GM23338 (cell line): ENCODE measurements around the gene OR52E1. TPM values are rescaled to one million over a fixed set of nuclear protein-coding genes. Genes with fewer than 3 reads are reported as not detected.

Experiments used
- ATAC-seq: fragments of 200-7000 bp; cut with Tn5 transposase; 3 replicates; pipeline ENCODE4 v1.9.1; 2020
- DNase-seq: peaks from one replicate; pipeline ENCODE4 v3.0.0-alpha.2; 2015; ENCODE audit warnings: low spot score
- H2AFZ ChIP-seq: fragments of 200-600 bp; sonication (generic); 2 replicates; pipeline ENCODE4 v1.8.0; 2016; ENCODE audit warnings: antibody characterized with exemption, mild to moderate bottlenecking, moderate library complexity
- H3F3A ChIP-seq: fragments of 200-600 bp; sonication (generic); replicated peaks from 2 replicates; pipeline ENCODE4 v1.8.0; 2017; ENCODE audit warnings: antibody characterized with exemption, mixed run types, low read depth
- H3K27ac ChIP-seq: fragments of 200-600 bp; sonication (generic); 2 replicates; pipeline ENCODE4 v1.6.1; 2016; ENCODE audit warnings: low read depth
- H3K27me3 ChIP-seq: fragments of 200-600 bp; sonication (generic); 2 replicates; pipeline ENCODE4 v1.8.0; 2016; ENCODE audit warnings: mild to moderate bottlenecking, mixed run types, moderate library complexity; ENCODE audit not compliant: insufficient read depth
- H3K36me3 ChIP-seq: fragments of 200-600 bp; sonication (generic); 2 replicates; pipeline ENCODE4 v1.8.0; 2016; ENCODE audit warnings: mild to moderate bottlenecking; ENCODE audit not compliant: insufficient read depth
- H3K4me1 ChIP-seq: fragments of 200-600 bp; sonication (generic); 2 replicates; pipeline ENCODE4 v1.8.0; 2016; ENCODE audit warnings: mild to moderate bottlenecking, moderate library complexity; ENCODE audit not compliant: insufficient read depth
- H3K4me2 ChIP-seq: fragments of 200-600 bp; sonication (generic); 2 replicates; pipeline ENCODE4 v1.7.1; 2017; ENCODE audit warnings: mixed run types
- H3K4me3 ChIP-seq: fragments of 200-600 bp; sonication (generic); 2 replicates; pipeline ENCODE4 v1.6.1; 2016; ENCODE audit warnings: mixed run types
- H3K79me2 ChIP-seq: fragments of 200-600 bp; sonication (generic); replicated peaks from 2 replicates; pipeline ENCODE4 v1.8.0; 2017; ENCODE audit warnings: mild to moderate bottlenecking; ENCODE audit not compliant: insufficient read depth
- H3K9me2 ChIP-seq: fragments of 200-600 bp; sonication (generic); 2 replicates; pipeline ENCODE4 v1.8.0; 2017; ENCODE audit not compliant: insufficient read depth
- H4K20me1 ChIP-seq: fragments of 200-600 bp; sonication (generic); replicated peaks from 2 replicates; pipeline ENCODE4 v1.8.0; 2017; ENCODE audit warnings: mild to moderate bottlenecking; ENCODE audit not compliant: insufficient read depth
- H3K27ac Mint-ChIP-seq: 2 replicates; pipeline ENCODE4 v1.8.0; 2020; ENCODE audit warnings: inconsistent platforms, mild to moderate bottlenecking, moderate library complexity, mixed read lengths
- H3K27me3 Mint-ChIP-seq: 3 replicates; pipeline ENCODE4 v1.8.0; 2022; ENCODE audit warnings: low read depth, mild to moderate bottlenecking, moderate library complexity, mixed read lengths, inconsistent platforms; ENCODE audit not compliant: insufficient read depth, poor library complexity
- H3K36me3 Mint-ChIP-seq: 3 replicates; pipeline ENCODE4 v1.8.0; 2021; ENCODE audit warnings: low read depth, mild to moderate bottlenecking, inconsistent platforms, moderate library complexity, mixed read lengths
- H3K4me1 Mint-ChIP-seq: 3 replicates; pipeline ENCODE4 v1.8.0; 2020; ENCODE audit warnings: mild to moderate bottlenecking, inconsistent platforms, mixed read lengths
- H3K4me3 Mint-ChIP-seq: 3 replicates; pipeline ENCODE4 v1.8.0; 2021; ENCODE audit warnings: moderate library complexity, mild to moderate bottlenecking, inconsistent platforms, mixed read lengths
- H3K9me3 Mint-ChIP-seq: 3 replicates; pipeline ENCODE4 v1.8.0; 2020; ENCODE audit warnings: moderate library complexity, mild to moderate bottlenecking, inconsistent platforms, mixed read lengths
- CREB1 ChIP-seq: fragments of 250-450 bp; sonication (Bioruptor Pico); IDR thresholded peaks from 2 replicates; pipeline ENCODE4 v1.5.0; 2020; ENCODE audit warnings: low read depth, mild to moderate bottlenecking, moderate library complexity
- ETS1 ChIP-seq: IDR thresholded peaks from 2 replicates; pipeline ENCODE4 v1.6.1; 2016; ENCODE audit warnings: antibody characterized with exemption
- EZH2 ChIP-seq: fragments of 200-600 bp; sonication (generic); IDR thresholded peaks from one replicate; pipeline ENCODE4 v1.8.0; 2017; ENCODE audit warnings: antibody characterized with exemption, mild to moderate bottlenecking, low read depth; ENCODE audit not compliant: unreplicated experiment
- EZH2phosphoT487 ChIP-seq: fragments of 200-600 bp; sonication (generic); IDR thresholded peaks from one replicate; pipeline ENCODE4 v1.8.1; 2018; ENCODE audit warnings: antibody characterized with exemption; ENCODE audit not compliant: unreplicated experiment
- JUNB ChIP-seq: IDR thresholded peaks from one replicate; pipeline ENCODE4 v1.6.1; 2016; ENCODE audit warnings: antibody characterized with exemption; ENCODE audit not compliant: unreplicated experiment
- NANOG ChIP-seq: IDR thresholded peaks from 2 replicates; pipeline ENCODE4 v1.6.1; 2016; ENCODE audit warnings: antibody characterized with exemption, borderline replicate concordance
- POLR2AphosphoS5 ChIP-seq: IDR thresholded peaks from 2 replicates; pipeline ENCODE4 v1.6.1; 2016; ENCODE audit warnings: antibody characterized with exemption, low read depth
- REST ChIP-seq: IDR thresholded peaks from one replicate; pipeline ENCODE4 v1.6.1; 2018; ENCODE audit warnings: antibody characterized with exemption; ENCODE audit not compliant: unreplicated experiment
- STAT1 ChIP-seq: IDR thresholded peaks from one replicate; pipeline ENCODE4 v1.6.1; 2016; ENCODE audit warnings: antibody characterized with exemption; ENCODE audit not compliant: unreplicated experiment
- ZNF114 ChIP-seq: fragments of 250-450 bp; sonication (Bioruptor Pico); IDR thresholded peaks from 2 replicates; pipeline ENCODE4 v1.5.0; 2020; ENCODE audit warnings: mild to moderate bottlenecking, moderate library complexity
- ZNF331 ChIP-seq: fragments of 250-450 bp; sonication (Bioruptor Pico); IDR thresholded peaks from 2 replicates; pipeline ENCODE4 v1.5.0; 2020; ENCODE audit warnings: low read depth, mild to moderate bottlenecking, moderate library complexity
- ZNF462 ChIP-seq: fragments of 250-450 bp; sonication (Bioruptor Pico); IDR thresholded peaks from 2 replicates; pipeline ENCODE4 v1.5.0; 2020; ENCODE audit warnings: mild to moderate bottlenecking, moderate library complexity
- polyA plus RNA-seq: library from polyadenylated mRNA; unstranded; fragments of >200 nt; fragmentation: Nextera tagmentation; extraction: Ambion mirVana; gene quantifications from 2 replicates; pipeline ENCODE4 v1.2.1, GENCODE V29; 2016
- total RNA-seq: library from RNA; depleted of rRNA; stranded (reverse); fragments of >200 nt; shearing (Covaris generic); gene quantifications from 2 replicates; pipeline ENCODE4 v1.2.3, GENCODE V29; 2014
- TF ChIP-seq, protein P1 (sequence below), 2 experiments: fragments of 200-600 bp in 1 of 2; sonication (generic) in 1 of 2; conservative IDR thresholded peaks; 2 replicates each; pipeline versions ENCODE4 v1.5.1 to v1.6.1; 2016 to 2017; ENCODE audit warnings: antibody characterized with exemption in 2 of 2, low read depth in 2 of 2, mild to moderate bottlenecking in 2 of 2, moderate library complexity in 1 of 2

Gene OR52E1
- total and polyA plus RNA-seq, 2 experiments from 2014 or later = not detected

GRCh38 chr11:5040876-5041275 is 28.5 kb upstream of the OR52E1 start:
- Mint-ChIP-seq H3K27me3 (no peaks in the 10 kb centered on the region), H3K4me1 (no peaks in the 10 kb centered on the region), H3K27ac (no peak overlapping the region), H3K4me3 (no peak overlapping the region), H3K9me3 (no peaks in the 10 kb centered on the region), H3K36me3 (no peaks in the 10 kb centered on the region)
- DNase-seq = no peak
- Histone ChIP-seq H2AFZ (no peak overlapping the region), H3K36me3 (no peaks in the 10 kb centered on the region), H3K79me2 (no peaks in the 10 kb centered on the region), H3K27me3 (no peaks in the 10 kb centered on the region), H3K27ac (no peak overlapping the region), H3F3A (no peaks in the 10 kb centered on the region), H3K4me1 (no peaks in the 10 kb centered on the region), H3K9me2 (no peaks in the 10 kb centered on the region; the same call in 1 of the 2 replicates), H3K4me2 (no peak overlapping the region), H3K4me3 (no peak overlapping the region), H4K20me1 (no peaks in the 10 kb centered on the region)
- ATAC-seq = no peak
- TF ChIP-seq, protein P1, sequence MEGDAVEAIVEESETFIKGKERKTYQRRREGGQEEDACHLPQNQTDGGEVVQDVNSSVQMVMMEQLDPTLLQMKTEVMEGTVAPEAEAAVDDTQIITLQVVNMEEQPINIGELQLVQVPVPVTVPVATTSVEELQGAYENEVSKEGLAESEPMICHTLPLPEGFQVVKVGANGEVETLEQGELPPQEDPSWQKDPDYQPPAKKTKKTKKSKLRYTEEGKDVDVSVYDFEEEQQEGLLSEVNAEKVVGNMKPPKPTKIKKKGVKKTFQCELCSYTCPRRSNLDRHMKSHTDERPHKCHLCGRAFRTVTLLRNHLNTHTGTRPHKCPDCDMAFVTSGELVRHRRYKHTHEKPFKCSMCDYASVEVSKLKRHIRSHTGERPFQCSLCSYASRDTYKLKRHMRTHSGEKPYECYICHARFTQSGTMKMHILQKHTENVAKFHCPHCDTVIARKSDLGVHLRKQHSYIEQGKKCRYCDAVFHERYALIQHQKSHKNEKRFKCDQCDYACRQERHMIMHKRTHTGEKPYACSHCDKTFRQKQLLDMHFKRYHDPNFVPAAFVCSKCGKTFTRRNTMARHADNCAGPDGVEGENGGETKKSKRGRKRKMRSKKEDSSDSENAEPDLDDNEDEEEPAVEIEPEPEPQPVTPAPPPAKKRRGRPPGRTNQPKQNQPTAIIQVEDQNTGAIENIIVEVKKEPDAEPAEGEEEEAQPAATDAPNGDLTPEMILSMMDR (conservative IDR thresholded peaks at IDR 0.05; ENCODE audit: low read depth in 2 of 2) = no peak
- TF ChIP-seq STAT1 (no peak), ETS1 (no peak), ZNF114 (CRISPR knock-in tag) (no peak), NANOG (no peak), POLR2AphosphoS5 (no peak), CREB1 (CRISPR knock-in tag) (no peak), ZNF462 (CRISPR knock-in tag) (no peak), EZH2phosphoT487 (no peak), REST (no peak), EZH2 (no peak), ZNF331 (CRISPR knock-in tag) (no peak), JUNB (no peak)
